NCI-H2107 treated with DMSO at 0.1 percent for 48 hours (cell line): ENCODE data around the gene CBX7.

Source experiments
- DNase-seq: peaks from one replicate; lab custom pipeline; 2025; ENCODE audit not compliant: unreplicated experiment; lab: John Stamatoyannopoulos, UW

The CBX7 gene

GRCh38 chr22:39148026-39148726 lies 4.3 kb downstream of the CBX7 start:
- no peak for DNase-seq

- DNase-seq = no peak
Observed at GRCh38 chr22:39147335-39148025, 5.0 kb downstream of the CBX7 start.

- DNase-seq = no peak
Observed at GRCh38 chr22:39146256-39147101, 6.0 kb downstream of the CBX7 start.

GRCh38 chr22:39144101-39144767 lies 8.2 kb downstream of the CBX7 start:
- DNase-seq = no peak

- no peak for DNase-seq
Observed at GRCh38 chr22:39142088-39142680, 10.3 kb downstream of the CBX7 start.

GRCh38 chr22:39139933-39140332 lies 12.5 kb downstream of the CBX7 start:
- no peak for DNase-seq

- DNase-seq = no peak
Observed at GRCh38 chr22:39138357-39138997, 14.0 kb downstream of the CBX7 start.

- DNase-seq = no peak
Observed at GRCh38 chr22:39136317-39136716, 16.2 kb downstream of the CBX7 start.

GRCh38 chr22:39135092-39135896 lies 17.2 kb downstream of the CBX7 start:
- no peak for DNase-seq

- DNase-seq = no peak
Observed at GRCh38 chr22:39134366-39135091, 18.0 kb downstream of the CBX7 start.

- no peak for DNase-seq
Observed at GRCh38 chr22:39133871-39134270, 18.6 kb downstream of the CBX7 start.

GRCh38 chr22:39132871-39133524 lies 19.5 kb downstream of the CBX7 start:
- no peak for DNase-seq

GRCh38 chr22:39132281-39132680 lies 20.2 kb downstream of the CBX7 start:
- DNase-seq = no peak

GRCh38 chr22:39130892-39131855 lies 21.3 kb downstream of the CBX7 start:
- no peak for DNase-seq

GRCh38 chr22:39130152-39130704 lies 22.3 kb downstream of the CBX7 start:
- DNase-seq = no peak

- no peak for DNase-seq
Observed at GRCh38 chr22:39129746-39130145, 22.7 kb downstream of the CBX7 start.

- DNase-seq = no peak
Observed at GRCh38 chr22:39129081-39129480, 23.4 kb downstream of the CBX7 start.
